ENCODE results near the gene MPND. TPM values are rescaled to one million over a fixed set of nuclear protein-coding genes. Genes with fewer than 3 reads are reported as not detected.

The MPND gene
- total and polyA plus RNA-seq, 4 donors = 10.8 to 47.4 (median 27.8) TPM

- Histone ChIP-seq H3K27ac (ENCODE audit: low read depth, low read length) (no peak overlapping the region), H3K9me3 (ENCODE audit: control insufficient read depth, insufficient read depth, low read length) (no peaks in the 10 kb centered on the region), H3K36me3 (ENCODE audit: control insufficient read depth, insufficient read depth, low read length) (peaks cover 94% of the 10 kb centered on the region), H3K4me1 (ENCODE audit: control insufficient read depth, insufficient read depth, low read length) (peaks cover 37% of the 10 kb centered on the region), H3K27me3 (ENCODE audit: control insufficient read depth, insufficient read depth, low read length) (no peaks in the 10 kb centered on the region), H3K4me3 (ENCODE audit: low read depth, low read length) (no peak overlapping the region)
- DNase-seq (ENCODE audit: low read depth in 4 of 6, low spot score in 6 of 6) = no peak
- WGBS (ENCODE audit: insufficient coverage) = 96% methylated on average over 11 of the region's 16 CpGs
Observed at GRCh38 chr19:4365341-4365740, 22.0 kb downstream of the MPND start.

DNA sequence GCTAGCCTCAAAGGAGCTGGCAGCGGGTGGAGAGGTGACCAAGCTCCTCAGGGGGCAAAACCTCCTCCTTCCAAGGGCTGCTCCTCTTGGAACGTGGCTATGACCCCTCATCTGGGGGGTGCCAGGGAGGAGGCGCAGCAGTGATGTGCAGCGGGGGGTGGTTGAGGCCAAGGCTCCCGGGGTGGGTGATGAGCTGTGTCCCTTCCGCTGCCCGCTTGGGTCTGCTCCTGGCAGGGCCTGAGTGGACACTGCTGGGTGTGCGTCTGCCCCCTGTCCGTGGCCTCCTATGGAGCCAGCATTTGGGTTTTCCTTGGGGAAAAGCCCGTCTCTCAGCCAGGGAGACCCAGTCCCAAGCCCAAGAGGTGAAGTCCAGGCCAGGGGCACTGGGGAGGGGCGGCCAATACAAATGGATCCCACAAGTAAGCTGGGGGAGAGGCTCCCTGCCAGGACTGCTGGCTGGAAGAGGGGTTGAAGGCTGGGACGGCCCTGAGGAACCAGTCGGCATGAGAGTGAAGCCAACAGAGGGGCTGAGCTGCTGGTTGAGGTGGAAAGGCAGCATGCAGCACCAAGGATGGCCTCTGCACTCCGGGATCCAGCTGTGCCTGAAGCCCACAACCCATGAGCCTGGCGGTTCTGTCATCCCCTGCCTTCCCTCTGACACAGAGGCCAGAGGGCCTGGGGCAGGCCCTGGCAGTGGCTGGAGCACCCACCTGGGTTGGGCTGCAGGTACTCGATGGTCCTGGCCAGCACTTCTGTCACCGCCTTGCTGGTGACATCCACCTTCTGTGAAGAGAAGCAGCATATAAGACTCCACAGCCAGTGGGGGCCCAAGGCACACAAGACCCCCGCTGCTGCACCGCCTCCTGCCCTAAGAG, 22.7 kb downstream of the MPND start:
- peak in 1 of 6 donors; percentile 5 for DNase-seq (ENCODE audit: low read depth in 4 of 6, low spot score in 6 of 6)
- Histone ChIP-seq H3K27ac (ENCODE audit: low read depth, low read length) (no peak overlapping the region), H3K27me3 (ENCODE audit: control insufficient read depth, insufficient read depth, low read length) (no peaks in the 10 kb centered on the region), H3K36me3 (ENCODE audit: control insufficient read depth, insufficient read depth, low read length) (peaks cover 92% of the 10 kb centered on the region), H3K9me3 (ENCODE audit: control insufficient read depth, insufficient read depth, low read length) (no peaks in the 10 kb centered on the region), H3K4me3 (ENCODE audit: low read depth, low read length) (no peak overlapping the region), H3K4me1 (ENCODE audit: control insufficient read depth, insufficient read depth, low read length) (peaks cover 44% of the 10 kb centered on the region)
- 92% methylated on average over 17 of the region's 19 CpGs for WGBS (ENCODE audit: insufficient coverage)

DNA sequence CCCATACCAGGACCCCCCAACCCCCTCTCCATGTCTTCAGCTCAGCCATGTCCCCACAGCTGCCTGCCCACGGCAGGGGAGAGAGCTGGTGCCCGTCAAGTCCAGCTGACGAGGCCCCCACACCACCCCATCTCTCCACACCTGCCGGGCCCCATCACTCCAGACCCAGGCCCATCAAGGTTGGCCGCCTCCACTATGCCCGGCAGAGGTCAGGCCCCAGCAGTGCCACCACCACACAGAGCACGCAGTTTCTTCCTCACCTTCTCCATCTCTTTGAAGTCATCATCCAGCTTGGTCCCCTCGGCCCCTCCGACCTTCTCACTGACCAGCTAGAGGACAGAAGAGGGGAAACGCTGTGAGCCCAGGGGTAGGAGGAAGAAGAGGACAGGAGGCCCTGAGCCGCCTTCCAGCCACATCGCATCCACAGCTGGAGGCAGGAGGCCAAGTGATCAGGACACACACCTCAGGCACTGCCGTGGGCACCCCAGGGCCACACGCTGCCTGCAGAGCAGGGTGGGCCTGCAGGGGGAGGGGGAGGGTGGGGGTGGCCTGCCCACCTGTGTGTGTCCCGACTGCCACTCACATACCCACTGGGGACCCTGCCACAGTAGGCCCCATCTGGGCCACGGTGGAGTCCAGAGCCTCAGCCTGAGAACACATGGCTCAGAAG, 23.4 kb downstream of the MPND start:
- Histone ChIP-seq H3K36me3 (ENCODE audit: control insufficient read depth, insufficient read depth, low read length) (peaks cover 92% of the 10 kb centered on the region), H3K4me3 (ENCODE audit: low read depth, low read length) (no peak overlapping the region), H3K27me3 (ENCODE audit: control insufficient read depth, insufficient read depth, low read length) (no peaks in the 10 kb centered on the region), H3K27ac (ENCODE audit: low read depth, low read length) (no peak overlapping the region), H3K9me3 (ENCODE audit: control insufficient read depth, insufficient read depth, low read length) (no peaks in the 10 kb centered on the region), H3K4me1 (ENCODE audit: control insufficient read depth, insufficient read depth, low read length) (peaks cover 51% of the 10 kb centered on the region)
- DNase-seq (ENCODE audit: low read depth in 4 of 6, low spot score in 6 of 6) = no peak
- WGBS (ENCODE audit: insufficient coverage) = 86% methylated on average over 8 of the region's 16 CpGs

DNA sequence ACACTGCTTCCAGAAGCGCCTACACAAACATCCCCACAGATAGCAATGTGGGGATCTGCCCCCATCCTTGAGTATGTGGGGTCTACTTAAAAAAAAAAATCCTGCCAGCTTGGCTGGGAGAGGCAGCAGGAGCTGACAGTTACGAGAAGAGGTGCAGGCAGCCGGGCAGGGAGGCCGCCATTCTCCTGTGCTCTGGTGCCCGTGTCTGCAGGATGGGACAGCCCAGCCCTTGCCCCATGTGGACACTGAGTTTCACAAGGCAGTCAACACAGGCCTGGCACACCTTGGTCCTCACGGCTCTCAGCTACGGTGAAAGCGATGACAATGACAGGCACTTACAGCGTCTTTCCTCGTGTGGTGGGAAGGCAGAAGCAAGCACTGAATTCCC, 24.0 kb downstream of the MPND start:
- H3K36me3 ChIP-seq (ENCODE audit: control insufficient read depth, insufficient read depth, low read length) = peaks cover 92% of the 10 kb centered on the region

DNA sequence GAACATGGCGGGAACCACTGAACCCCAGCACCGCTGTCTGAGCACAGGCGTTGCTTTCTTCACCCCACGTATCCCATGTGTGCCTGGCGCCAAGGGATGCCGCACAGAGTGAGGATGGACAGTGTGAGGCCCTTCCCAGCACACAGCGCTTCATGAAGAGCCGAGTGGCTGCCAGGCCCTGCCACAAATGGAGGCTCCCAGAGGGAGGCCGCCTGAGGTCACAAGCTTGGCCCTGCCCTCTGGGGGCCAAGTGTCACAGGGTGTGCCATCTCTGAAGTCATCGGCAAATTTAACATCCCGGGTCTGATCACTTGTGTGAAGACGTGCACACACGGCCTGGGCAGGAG, 24.4 kb downstream of the MPND start:
- Histone ChIP-seq H3K9me3 (ENCODE audit: control insufficient read depth, insufficient read depth, low read length) (no peaks in the 10 kb centered on the region), H3K4me3 (ENCODE audit: low read depth, low read length) (no peak overlapping the region), H3K36me3 (ENCODE audit: control insufficient read depth, insufficient read depth, low read length) (peaks cover 92% of the 10 kb centered on the region), H3K27me3 (ENCODE audit: control insufficient read depth, insufficient read depth, low read length) (no peaks in the 10 kb centered on the region), H3K27ac (ENCODE audit: low read depth, low read length) (no peak overlapping the region), H3K4me1 (ENCODE audit: control insufficient read depth, insufficient read depth, low read length) (peaks cover 61% of the 10 kb centered on the region)
- 83% methylated on average over 13 of the region's 13 CpGs for WGBS (ENCODE audit: insufficient coverage)
- DNase-seq (ENCODE audit: low read depth in 4 of 6, low spot score in 6 of 6) = peak in 1 of 6 donors; percentile 3

More for the DNA sequence above, 24.0 kb downstream of the MPND start:
- Histone ChIP-seq H3K27ac (ENCODE audit: low read depth, low read length) (no peak overlapping the region), H3K9me3 (ENCODE audit: control insufficient read depth, insufficient read depth, low read length) (no peaks in the 10 kb centered on the region), H3K4me3 (ENCODE audit: low read depth, low read length) (no peak overlapping the region), H3K27me3 (ENCODE audit: control insufficient read depth, insufficient read depth, low read length) (no peaks in the 10 kb centered on the region), H3K4me1 (ENCODE audit: control insufficient read depth, insufficient read depth, low read length) (peaks cover 57% of the 10 kb centered on the region)
- DNase-seq (ENCODE audit: low read depth in 4 of 6, low spot score in 6 of 6) = no peak
- WGBS (ENCODE audit: insufficient coverage) = 83% methylated on average over 9 of the region's 10 CpGs

DNA sequence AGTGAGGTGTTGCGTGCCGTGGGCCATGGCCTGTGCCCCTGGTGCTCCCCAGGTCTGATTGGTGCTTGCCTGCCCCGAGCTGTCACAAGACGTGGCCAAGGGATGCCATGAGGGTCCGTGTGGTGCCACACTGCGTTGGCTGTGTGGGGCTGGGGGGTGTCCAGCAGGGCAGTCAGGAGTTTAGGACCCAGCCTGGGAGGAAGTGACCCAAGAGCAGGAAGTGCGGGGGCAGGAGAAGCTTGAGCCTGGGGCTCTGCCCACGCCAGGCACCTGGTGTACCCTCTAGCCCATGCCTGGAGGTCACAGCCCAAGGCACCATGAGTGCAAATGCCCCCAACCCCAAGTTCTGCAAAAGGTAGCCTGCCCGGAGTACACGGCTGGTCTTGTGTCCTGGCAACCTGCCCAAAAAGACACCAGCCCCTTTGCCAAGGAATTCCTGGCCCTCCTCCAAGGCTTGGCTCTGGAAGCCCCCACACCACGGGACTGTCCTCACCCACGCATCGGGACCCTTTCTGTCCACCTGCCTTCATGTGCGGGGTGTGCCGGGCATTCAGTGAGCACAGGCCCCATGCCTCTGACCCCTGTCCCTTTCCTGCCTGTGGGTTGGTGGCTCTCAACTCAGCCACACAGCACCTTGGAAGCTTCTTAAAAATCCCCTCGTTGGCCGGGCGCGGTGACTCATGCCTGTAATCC, 24.9 kb downstream of the MPND start:
- WGBS (ENCODE audit: insufficient coverage) = 53% methylated on average over 19 of the region's 19 CpGs
- Histone ChIP-seq H3K4me1 (ENCODE audit: control insufficient read depth, insufficient read depth, low read length) (peaks cover 66% of the 10 kb centered on the region), H3K9me3 (ENCODE audit: control insufficient read depth, insufficient read depth, low read length) (no peaks in the 10 kb centered on the region), H3K27ac (ENCODE audit: low read depth, low read length) (no peak overlapping the region), H3K36me3 (ENCODE audit: control insufficient read depth, insufficient read depth, low read length) (peaks cover 91% of the 10 kb centered on the region), H3K27me3 (ENCODE audit: control insufficient read depth, insufficient read depth, low read length) (no peaks in the 10 kb centered on the region), H3K4me3 (ENCODE audit: low read depth, low read length) (no peak overlapping the region)
- peak in 2 of 6 donors; percentile 61 to 75 for DNase-seq (ENCODE audit: low read depth in 4 of 6, low spot score in 6 of 6)

DNA sequence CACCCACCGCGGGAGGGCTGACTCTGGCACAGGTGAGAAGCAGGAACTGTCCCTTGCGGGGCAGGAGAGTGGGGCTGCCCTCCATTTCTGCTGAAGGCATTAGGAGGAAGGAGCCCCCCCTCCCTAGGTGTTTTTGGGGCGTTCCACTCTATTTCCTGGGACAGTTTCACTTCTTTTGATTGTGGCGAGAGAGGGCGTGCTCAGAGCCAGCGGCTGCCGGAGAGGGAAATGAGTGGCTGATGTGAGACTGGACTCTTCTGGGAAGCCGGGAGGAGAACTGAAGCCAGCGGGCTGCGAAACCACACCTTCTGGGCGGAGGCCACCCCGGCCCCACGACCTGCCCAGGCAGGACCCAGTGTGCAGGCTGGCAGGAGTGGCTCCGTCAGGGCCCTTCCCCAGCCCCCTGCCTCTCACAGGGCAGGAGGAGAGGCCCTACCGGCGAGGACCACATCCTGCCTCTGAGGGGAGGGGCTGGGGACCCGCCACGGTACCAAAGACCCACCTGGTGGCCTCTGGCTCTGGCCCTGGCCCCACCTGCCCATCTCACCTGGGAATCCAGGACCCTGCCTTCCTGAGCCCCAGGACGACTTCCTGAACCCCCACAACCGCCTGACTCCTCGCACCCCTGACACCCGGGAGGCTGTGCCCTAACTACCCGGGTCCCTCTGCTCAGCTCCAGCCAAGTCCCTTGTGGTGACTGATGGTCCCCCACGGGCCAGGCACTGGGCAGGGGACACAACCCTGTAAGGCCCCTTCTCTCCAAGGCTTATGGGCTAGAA, 25.9 kb downstream of the MPND start:
- peaks cover 76% of the 10 kb centered on the region for H3K4me1 ChIP-seq (ENCODE audit: control insufficient read depth, insufficient read depth, low read length)
- 53% methylated on average over 14 of the region's 25 CpGs for WGBS (ENCODE audit: insufficient coverage)

DNA sequence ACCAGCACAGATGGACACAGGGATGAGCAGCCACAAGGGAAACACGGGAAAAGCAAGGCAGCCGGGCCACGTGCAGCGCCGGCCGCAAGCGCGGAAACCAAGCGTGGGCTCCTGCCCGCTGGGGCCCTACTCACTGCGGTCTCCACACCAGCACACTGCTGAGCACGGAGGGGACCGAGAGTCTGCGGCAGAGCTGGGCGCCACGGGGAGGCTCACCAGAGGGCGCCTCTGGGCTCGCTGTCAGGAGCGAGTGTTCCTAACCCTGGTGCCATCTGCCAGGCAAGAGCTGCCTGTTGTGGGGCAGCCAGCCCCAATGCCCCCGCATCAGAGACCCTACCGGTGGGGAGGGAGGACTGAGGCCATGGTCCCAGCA, 26.5 kb downstream of the MPND start:
- H3K4me3 ChIP-seq (ENCODE audit: low read depth, low read length) = peak overlapping the region; percentile 5
- peak overlapping the region; percentile 40 for H3K27ac ChIP-seq (ENCODE audit: low read depth, low read length)
- H3K36me3 ChIP-seq (ENCODE audit: control insufficient read depth, insufficient read depth, low read length) = peaks cover 84% of the 10 kb centered on the region
- WGBS (ENCODE audit: insufficient coverage) = 21% methylated on average over 20 of the region's 21 CpGs
- peaks cover 82% of the 10 kb centered on the region for H3K4me1 ChIP-seq (ENCODE audit: control insufficient read depth, insufficient read depth, low read length)
- H3K27me3 ChIP-seq (ENCODE audit: control insufficient read depth, insufficient read depth, low read length) = no peaks in the 10 kb centered on the region
- H3K9me3 ChIP-seq (ENCODE audit: control insufficient read depth, insufficient read depth, low read length) = no peaks in the 10 kb centered on the region
- peak in 2 of 6 donors; percentile 62 to 76 for DNase-seq (ENCODE audit: low read depth in 4 of 6, low spot score in 6 of 6)

More for the DNA sequence above, 25.9 kb downstream of the MPND start:
- peak in 1 of 6 donors; percentile 38 for DNase-seq (ENCODE audit: low read depth in 4 of 6, low spot score in 6 of 6)
- H3K27me3 ChIP-seq (ENCODE audit: control insufficient read depth, insufficient read depth, low read length) = no peaks in the 10 kb centered on the region
- H3K9me3 ChIP-seq (ENCODE audit: control insufficient read depth, insufficient read depth, low read length) = no peaks in the 10 kb centered on the region
- peak overlapping the region; percentile 5 for H3K4me3 ChIP-seq (ENCODE audit: low read depth, low read length)
- H3K36me3 ChIP-seq (ENCODE audit: control insufficient read depth, insufficient read depth, low read length) = peaks cover 84% of the 10 kb centered on the region
- peak overlapping the region; percentile 33 for H3K27ac ChIP-seq (ENCODE audit: low read depth, low read length)

DNA sequence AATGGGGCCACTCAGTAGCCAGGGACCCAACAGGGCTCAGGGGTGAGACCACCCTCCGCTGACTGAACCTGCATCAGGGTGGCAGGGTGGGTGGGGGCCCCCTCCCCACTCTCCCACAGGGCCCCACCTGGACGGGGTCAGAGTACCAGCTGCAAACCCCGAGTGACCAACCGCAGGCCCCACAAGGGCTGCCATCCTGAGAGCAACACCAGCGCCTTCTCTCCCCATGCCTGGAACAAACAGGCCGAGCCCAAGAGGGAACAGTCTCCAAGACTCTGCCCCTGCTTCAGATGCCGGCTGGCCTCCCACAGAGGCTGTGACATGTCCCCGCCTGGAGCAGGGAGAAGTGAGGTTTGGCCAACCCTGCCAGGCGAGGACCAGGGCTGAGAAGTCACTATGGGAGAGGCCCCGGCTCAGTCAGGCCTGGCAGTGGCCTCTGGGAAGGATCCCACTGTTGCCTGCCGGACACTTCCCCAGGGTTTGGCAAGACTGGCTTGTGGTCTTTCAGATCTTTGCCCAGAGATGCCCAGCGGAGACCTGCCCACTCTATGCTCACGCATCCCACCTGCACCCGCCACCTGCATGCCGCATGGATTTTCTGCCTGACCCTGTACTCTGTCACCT, 27.2 kb downstream of the MPND start:
- Histone ChIP-seq H3K27ac (ENCODE audit: low read depth, low read length) (peak overlapping the region; percentile 40), H3K4me3 (ENCODE audit: low read depth, low read length) (no peak overlapping the region), H3K36me3 (ENCODE audit: control insufficient read depth, insufficient read depth, low read length) (peaks cover 82% of the 10 kb centered on the region), H3K27me3 (ENCODE audit: control insufficient read depth, insufficient read depth, low read length) (no peaks in the 10 kb centered on the region), H3K4me1 (ENCODE audit: control insufficient read depth, insufficient read depth, low read length) (peaks cover 89% of the 10 kb centered on the region), H3K9me3 (ENCODE audit: control insufficient read depth, insufficient read depth, low read length) (no peaks in the 10 kb centered on the region)
- peak in 1 of 6 donors; percentile 2 for DNase-seq (ENCODE audit: low read depth in 4 of 6, low spot score in 6 of 6)
- WGBS (ENCODE audit: insufficient coverage) = 85% methylated on average over 14 of the region's 15 CpGs
